ENCODE data around the gene IRGQ.
A peak's percentile ranks its signal among the peaks of the same experiment; 100 is the strongest.
"Not testable (repeated sequence)": the region's sequence is repeated elsewhere in the genome, so short reads cannot be mapped to it uniquely, and the experiment has no call there.

Gene IRGQ

DNA sequence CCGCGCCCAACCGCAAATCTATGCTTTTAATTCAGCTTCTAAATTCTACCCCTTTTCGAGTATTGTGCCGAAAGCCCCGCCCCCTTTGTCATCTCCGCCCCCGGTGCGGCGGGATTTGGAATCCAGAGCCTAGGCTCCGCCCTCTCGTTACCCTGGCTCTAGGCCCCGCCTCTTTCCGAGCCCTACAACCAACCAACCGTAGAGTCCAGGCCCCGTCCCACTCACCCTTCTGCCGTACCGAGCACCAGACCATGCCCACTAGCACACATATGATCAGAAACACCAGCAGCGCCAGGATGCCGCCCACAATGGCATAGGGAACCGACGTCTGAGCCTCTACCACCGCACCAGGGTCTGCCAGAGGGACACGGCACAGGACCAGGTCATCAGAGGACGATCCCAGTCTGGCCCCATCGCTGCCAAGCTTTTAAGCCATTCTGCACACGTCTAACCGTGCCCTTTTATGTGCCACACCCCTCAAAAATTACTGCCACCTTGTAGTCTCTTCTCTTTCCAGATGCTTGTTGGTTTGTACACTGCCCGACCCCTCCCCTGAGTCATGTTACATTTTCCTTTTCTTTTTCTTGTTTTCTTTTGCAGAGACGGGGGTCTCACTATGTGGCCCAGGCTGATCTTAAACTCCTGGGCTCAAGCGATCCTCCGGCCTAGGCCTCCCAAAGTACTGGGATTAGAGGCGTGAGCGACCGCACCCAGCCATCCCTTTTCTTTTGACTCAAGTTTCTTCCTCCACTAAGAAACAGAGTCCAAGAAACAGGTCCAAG is 28.1 kb upstream of the IRGQ start:
- DNase-seq (ENCODE audit: low spot score): no peak

DNA sequence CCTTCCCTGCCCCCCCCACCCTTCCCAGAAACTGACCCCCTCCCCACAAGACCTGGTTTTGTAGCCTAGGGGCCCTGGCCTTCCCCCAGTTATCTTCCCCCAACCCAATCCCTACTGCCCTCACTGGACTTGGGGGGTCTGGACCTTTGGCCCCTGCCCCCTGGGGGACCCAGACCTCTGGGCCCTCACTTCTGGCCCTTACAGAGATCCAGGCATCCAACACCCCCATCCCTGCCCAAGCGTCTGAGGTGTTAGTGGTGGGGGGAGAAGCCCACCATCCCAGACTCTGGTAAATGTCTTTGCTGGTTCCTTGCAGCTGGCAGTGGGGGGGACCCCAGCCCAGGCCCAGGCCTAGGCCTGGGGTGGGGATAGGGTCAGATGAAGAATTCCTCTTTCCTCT is 27.0 kb upstream of the IRGQ start:
- no peak for DNase-seq (ENCODE audit: low spot score)

- no peak for DNase-seq (ENCODE audit: low spot score)
These were observed 26.1 kb upstream of the IRGQ start for GRCh38 chr19:43622070-43622469.

DNA sequence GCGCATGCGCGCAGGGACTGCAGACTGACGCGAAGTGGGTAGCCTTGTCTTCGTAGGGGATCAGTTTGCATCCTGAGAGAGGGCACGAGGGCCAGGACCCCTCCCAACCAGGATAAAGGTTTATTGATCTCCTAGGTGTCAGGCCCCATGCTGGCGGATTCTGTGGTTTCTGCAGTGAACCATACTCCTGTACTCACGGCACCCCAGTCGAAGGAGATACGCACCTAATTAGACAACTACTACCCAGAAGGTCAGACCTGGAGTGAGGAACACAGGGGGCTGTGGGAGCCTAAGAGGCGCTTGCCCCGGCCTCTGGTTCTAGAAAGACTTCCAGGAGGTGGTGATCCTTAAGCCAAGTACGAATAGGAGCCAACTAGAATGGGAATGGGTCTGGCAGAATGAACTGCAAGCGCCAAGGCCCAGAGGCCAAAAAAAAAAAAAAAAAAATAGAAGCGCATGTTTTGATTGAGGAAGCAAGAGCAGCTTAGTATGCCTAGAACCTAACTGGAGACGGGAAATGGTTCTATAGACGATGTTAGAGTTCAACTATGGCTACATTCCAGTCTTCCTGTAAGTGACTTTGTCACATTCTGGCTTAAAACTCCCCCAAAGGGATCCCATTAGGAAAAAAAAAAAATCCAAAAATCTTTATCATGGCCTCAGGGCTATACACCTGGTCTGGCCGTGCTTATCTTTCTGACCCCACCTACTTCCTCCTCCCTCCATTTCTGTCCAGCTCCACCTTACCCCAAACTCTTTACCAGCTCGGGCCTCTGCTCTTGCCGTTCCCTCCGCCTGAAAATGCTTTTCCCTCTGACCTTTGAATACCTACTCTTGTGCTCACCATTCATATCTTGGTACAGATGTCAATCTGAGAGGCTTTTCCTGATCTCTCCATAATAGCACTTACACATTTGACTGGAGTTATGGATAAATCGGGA is 24.4 kb upstream of the IRGQ start:
- no peak for DNase-seq (ENCODE audit: low spot score)

DNA sequence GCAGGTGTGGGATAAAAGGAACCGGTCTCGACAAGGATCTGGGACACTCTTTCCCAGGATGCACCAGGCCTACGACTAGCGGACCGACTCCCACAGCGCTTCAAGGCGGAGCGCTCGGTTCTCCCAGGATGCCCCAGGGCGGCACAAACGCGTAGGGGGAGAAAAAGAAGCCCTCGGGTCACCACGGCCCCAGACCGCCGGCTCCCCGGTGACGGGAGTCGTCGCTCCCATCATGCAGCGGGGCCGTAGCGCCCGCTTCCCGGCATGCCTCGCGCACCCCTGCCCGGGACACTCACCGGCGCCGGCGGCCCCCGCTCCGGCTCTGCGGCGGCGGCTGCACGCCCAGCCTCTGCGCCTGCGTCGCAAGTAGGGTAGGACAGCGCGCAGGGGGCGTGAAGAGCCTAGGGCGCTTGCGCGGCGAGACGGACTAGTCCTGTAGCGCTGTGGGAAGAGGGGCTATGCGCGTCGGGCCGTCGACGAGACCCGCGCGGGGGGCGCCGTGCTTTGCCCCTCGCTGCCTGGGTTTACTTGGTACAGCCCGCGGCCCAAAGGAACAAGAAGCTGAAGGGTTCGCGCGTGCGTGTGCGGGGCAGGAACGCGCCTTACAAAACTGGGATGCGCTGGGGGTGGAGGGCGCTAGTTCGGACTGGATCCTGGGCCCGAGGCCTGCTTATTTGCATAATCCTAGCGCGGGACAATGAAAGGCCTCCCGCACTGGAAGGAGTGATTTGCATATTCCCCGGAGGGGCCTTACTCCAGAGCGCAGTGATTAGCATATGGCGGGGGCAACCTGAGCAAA is 23.5 kb upstream of the IRGQ start, which contains the start of gene ZNF428:
Gene ZNF428 (minus strand): TSS at position 368 of the 799 bp plus-strand sequence. CDS start 5,325 bp downstream, outside the sequence.
- peak; percentile 99 for DNase-seq (ENCODE audit: low spot score)

DNA sequence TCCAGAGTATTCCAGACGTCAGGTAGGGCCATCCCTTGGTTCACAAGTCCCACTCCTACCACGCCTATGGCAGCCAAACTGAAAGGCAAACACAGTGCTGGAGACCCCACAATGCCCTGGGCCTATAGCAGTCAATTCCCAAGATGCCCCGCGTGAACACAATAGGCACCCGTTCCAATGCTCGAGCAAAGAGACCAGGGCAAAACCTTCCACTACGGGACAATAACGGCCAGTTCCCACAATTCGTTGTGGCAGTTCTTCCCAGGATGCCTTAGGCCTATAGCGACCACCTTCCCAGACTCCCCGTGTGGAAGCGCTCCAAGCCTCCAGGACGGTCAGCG is 23.0 kb upstream of the IRGQ start:
- DNase-seq (ENCODE audit: low spot score): peak; percentile 58

DNA sequence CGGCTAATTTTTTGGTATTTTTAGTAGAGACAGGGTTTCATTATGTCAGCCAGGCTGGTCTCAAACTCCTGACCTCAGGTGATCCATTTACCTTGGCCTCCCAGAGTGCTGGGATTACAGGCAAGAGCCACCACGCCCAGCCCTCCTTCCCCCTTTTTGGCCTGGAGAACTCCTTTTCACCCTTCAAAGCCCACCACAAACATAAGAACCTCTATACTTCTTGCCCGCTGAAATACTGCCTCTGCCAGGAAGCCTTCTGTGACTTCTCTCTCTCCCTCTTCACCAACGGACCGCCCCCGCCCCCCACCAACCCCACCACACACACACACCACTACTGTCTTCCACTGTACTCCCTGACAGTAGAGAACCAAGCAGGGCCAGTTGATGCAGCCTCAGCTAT is 21.0 kb upstream of the IRGQ start:
- DNase-seq (ENCODE audit: low spot score): no peak

GRCh38 chr19:43616306-43616705 is 20.4 kb upstream of the IRGQ start:
- no peak for DNase-seq (ENCODE audit: low spot score)

- no peak for DNase-seq (ENCODE audit: low spot score)
These were observed 16.4 kb upstream of the IRGQ start for GRCh38 chr19:43612374-43612773.

GRCh38 chr19:43611788-43612187 is 15.9 kb upstream of the IRGQ start, which contains the start of gene SRRM5:
TSS of gene SRRM5 (plus strand) at chr19:43612088. CDS start at chr19:43612122, 34 bp downstream.
- no peak for DNase-seq (ENCODE audit: low spot score)

DNA sequence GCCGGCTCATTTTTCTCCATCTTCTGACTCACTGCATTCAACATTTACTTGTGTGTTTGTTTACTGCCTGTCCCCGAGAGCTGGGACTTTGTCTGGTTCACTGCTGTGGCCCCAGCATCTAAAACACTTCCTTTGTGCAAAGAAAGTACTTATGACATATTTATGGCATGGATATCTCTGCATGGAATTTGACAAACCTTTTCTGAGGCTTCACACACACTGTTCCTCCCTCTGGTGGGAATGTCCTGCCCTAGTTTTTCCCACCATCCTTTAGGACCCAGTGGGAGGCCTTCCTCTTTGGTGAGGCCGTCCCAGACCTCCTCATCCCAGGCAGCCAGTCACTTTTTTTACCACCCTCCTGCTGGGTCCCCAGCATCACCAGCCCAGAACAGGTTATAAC is 14.6 kb upstream of the IRGQ start:
- no peak for DNase-seq (ENCODE audit: low spot score)

DNA sequence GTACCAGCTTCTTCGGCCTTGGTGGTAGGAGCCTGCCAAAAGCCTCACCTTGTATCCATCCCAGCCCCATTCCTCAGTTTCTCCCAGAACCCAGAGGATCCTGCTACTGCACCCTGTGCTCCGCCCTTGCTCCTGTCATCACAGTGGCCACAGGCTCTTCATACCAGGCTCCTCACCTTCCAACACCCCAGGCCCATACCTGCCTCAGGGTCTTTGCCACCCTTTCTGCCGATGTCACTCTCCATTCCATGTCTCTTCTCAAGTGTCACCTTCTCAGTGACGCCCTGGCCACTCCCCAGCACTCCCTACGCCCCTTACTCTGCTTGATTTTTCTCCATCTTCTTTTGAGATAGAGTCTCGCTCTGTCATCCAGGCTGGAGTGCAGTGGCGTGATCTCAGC is 13.9 kb upstream of the IRGQ start:
- no peak for DNase-seq (ENCODE audit: low spot score)

GRCh38 chr19:43607238-43608205 is 11.6 kb upstream of the IRGQ start:
- DNase-seq (ENCODE audit: low spot score): no peak

DNA sequence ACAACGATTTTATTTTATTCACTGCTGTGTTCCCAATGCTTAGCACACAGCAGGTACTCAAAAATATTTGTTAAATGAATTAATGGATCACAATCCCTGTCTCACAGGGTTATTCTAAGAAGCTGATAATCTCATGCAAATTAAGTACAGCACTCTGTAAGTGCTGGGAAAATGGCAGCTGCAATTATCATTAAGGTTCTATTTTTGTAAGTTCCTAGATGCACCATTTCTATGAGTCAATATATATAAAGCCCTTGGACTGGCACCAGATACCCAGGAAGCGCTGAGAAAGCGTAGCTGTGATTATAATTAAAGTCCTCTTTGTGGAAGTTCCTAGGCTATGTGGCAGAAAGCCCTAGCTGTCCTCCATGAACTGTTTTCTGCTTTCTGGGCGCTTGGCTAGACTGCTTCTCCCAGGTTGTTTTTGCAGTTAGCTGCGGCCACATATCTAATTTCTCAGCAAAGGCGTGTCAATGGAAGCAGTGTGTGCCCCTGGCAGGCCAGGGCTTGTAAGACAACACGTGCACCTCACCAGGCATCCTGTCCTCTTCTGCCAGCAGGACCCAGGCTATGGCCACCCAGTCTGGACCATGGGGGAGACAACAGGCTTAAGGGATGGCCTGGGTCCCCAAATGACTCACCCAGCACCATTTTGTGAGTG is 10.8 kb upstream of the IRGQ start:
- no peak for DNase-seq (ENCODE audit: low spot score)

DNA sequence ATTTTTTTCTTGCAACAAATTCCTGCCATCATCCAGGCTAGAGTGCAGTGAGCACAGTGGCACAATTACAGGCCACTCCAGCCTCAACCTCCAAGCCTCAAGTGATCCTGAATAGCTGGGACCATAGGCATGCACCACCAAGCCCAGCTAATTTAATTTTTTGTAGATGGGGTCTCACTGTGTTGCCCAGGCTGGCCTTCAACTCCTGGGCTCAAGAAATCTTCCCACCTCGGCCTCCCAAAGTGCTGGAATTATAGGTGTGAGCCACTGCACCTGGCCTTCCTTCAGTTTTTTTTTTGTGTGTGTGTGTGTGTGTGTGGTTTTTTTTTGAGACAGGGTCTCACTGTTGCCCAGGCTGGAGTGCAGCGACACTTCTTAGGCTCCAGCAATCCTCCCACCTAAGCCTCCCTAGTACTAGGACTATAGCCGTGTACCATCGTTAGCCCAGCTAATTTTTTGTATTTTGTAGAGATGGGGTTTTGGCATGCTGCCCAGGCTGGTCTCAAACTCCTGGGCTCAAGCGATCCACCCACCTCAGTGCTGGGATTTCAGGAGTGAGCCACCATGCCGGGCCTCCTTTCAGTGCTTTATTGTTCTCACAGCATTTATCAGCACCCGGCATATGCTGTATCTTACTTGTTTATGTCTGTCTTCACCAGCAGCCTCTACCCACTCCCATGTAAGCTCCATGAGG is 10.1 kb upstream of the IRGQ start:
- DNase-seq (ENCODE audit: low spot score): no peak

- DNase-seq (ENCODE audit: low spot score): not testable (repeated sequence)
These were observed 4.4 kb upstream of the IRGQ start for GRCh38 chr19:43600326-43600725.

- DNase-seq (ENCODE audit: low spot score): no peak
These were observed 3.8 kb upstream of the IRGQ start for GRCh38 chr19:43599635-43600295.

GRCh38 chr19:43598445-43599240 is 2.7 kb upstream of the IRGQ start:
- no peak for DNase-seq (ENCODE audit: low spot score)

All from AG20443 (cell line).